MM.1S (cell line): Measurements from ENCODE around the gene NUAK1.

Experiments
- DNase-seq: peaks from one replicate; pipeline ENCODE4 v3.0.0-alpha.2; 2015
- H2AFZ ChIP-seq: fragments of 300-600 bp; sonication (generic); 2 replicates; pipeline ENCODE4 v1.6.0; 2016; ENCODE audit warnings: antibody characterized with exemption, low read length
- H3F3A ChIP-seq: fragments of 300-600 bp; sonication (generic); 2 replicates; pipeline ENCODE4 v1.6.1; 2016; ENCODE audit warnings: mild to moderate bottlenecking, antibody characterized with exemption, low read length, moderate library complexity, mixed read lengths; ENCODE audit not compliant: insufficient read depth
- H3K27ac ChIP-seq: fragments of 300-600 bp; sonication (generic); 2 replicates; pipeline ENCODE4 v1.5.1; 2016; ENCODE audit warnings: mild to moderate bottlenecking, low read length
- H3K27me3 ChIP-seq: fragments of 300-600 bp; sonication (generic); replicated peaks from 2 replicates; pipeline ENCODE4 v1.6.0; 2016; ENCODE audit warnings: low read length; ENCODE audit not compliant: insufficient read depth
- H3K36me3 ChIP-seq: fragments of 300-600 bp; sonication (generic); replicated peaks from 2 replicates; pipeline ENCODE4 v1.6.1; 2016; ENCODE audit warnings: mild to moderate bottlenecking, low read length, mixed read lengths; ENCODE audit not compliant: insufficient read depth
- H3K4me1 ChIP-seq: fragments of 300-600 bp; sonication (generic); 2 replicates; pipeline ENCODE4 v1.6.1; 2016; ENCODE audit warnings: low read length, mixed read lengths
- H3K4me2 ChIP-seq: fragments of 300-600 bp; sonication (generic); 2 replicates; pipeline ENCODE4 v1.6.0; 2016; ENCODE audit warnings: low read depth, low read length
- H3K4me3 ChIP-seq: fragments of 300-600 bp; sonication (generic); 2 replicates; pipeline ENCODE4 v1.5.1; 2016; ENCODE audit warnings: low read length, mixed read lengths
- H3K79me2 ChIP-seq: fragments of 300-600 bp; sonication (generic); 2 replicates; pipeline ENCODE4 v1.6.1; 2016; ENCODE audit warnings: mixed run types, low read length, mixed read lengths
- H3K9ac ChIP-seq: fragments of 300-600 bp; sonication (generic); 2 replicates; pipeline ENCODE4 v1.6.1; 2016; ENCODE audit warnings: low read length, mixed read lengths
- H3K9me2 ChIP-seq: fragments of 300-600 bp; sonication (generic); replicated peaks from 2 replicates; pipeline ENCODE4 v1.6.1; 2016; ENCODE audit warnings: mild to moderate bottlenecking, low read length, mixed read lengths; ENCODE audit not compliant: insufficient read depth
- H3K9me3 ChIP-seq: fragments of 300-600 bp; sonication (generic); replicated peaks from 2 replicates; pipeline ENCODE4 v1.6.1; 2016; ENCODE audit warnings: mild to moderate bottlenecking, low read length, mixed read lengths; ENCODE audit not compliant: insufficient read depth
- H4K20me1 ChIP-seq: fragments of 300-600 bp; sonication (generic); 2 replicates; pipeline ENCODE4 v1.6.1; 2016; ENCODE audit warnings: mild to moderate bottlenecking, low read length, moderate library complexity, mixed read lengths; ENCODE audit not compliant: insufficient read depth
- CTCF ChIP-seq: fragments of 300-600 bp; sonication (generic); IDR thresholded peaks from 2 replicates; pipeline ENCODE4 v1.5.1; 2016; ENCODE audit warnings: antibody characterized with exemption, low read length, mixed read lengths
- EZH2 ChIP-seq: fragments of 300-600 bp; sonication (generic); optimal IDR thresholded peaks from 2 replicates; pipeline ENCODE3; 2017; ENCODE audit warnings: low read depth, mild to moderate bottlenecking, antibody characterized with exemption, low read length, mixed read lengths
- EZH2phosphoT487 ChIP-seq: fragments of 300-600 bp; sonication (generic); IDR thresholded peaks from 2 replicates; pipeline ENCODE4 v1.6.1; 2018; ENCODE audit warnings: antibody characterized with exemption, low read length

Gene NUAK1

GRCh38 chr12:106128585-106129328, 10.0 kb downstream of the NUAK1 start:
- no peak overlapping the region for H3K9ac ChIP-seq
- no peak overlapping the region for H3K4me2 ChIP-seq
- no peaks in the 10 kb centered on the region; the same call in 1 of the 2 replicates for H3F3A ChIP-seq
- no peak for DNase-seq
- no peaks in the 10 kb centered on the region; the same call in 1 of the 2 replicates for H3K36me3 ChIP-seq
- peaks cover 76% of the 10 kb centered on the region for H4K20me1 ChIP-seq
- no peaks in the 10 kb centered on the region for H3K9me2 ChIP-seq
- no peaks in the 10 kb centered on the region for H3K27me3 ChIP-seq
- H3K4me3 ChIP-seq = no peak overlapping the region
- H3K79me2 ChIP-seq = peaks cover 98% of the 10 kb centered on the region
- no peak overlapping the region for H2AFZ ChIP-seq
- H3K9me3 ChIP-seq = no peaks in the 10 kb centered on the region
- H3K4me1 ChIP-seq = 0 out of 2 replicates have a peak, but pooled peaks cover 4% of the 10 kb centered on the region
- no peak for TF ChIP-seq EZH2phosphoT487
- H3K27ac ChIP-seq = no peak overlapping the region

GRCh38 chr12:106127338-106128126, 11.2 kb downstream of the NUAK1 start:
- Histone ChIP-seq H3K36me3 (no peaks in the 10 kb centered on the region), H4K20me1 (peaks cover 75% of the 10 kb centered on the region), H3K9ac (no peak overlapping the region), H3F3A (no peaks in the 10 kb centered on the region; the same call in 1 of the 2 replicates), H3K4me2 (no peak overlapping the region), H3K27me3 (no peaks in the 10 kb centered on the region), H3K4me1 (0 out of 2 replicates have a peak, but pooled peaks cover 4% of the 10 kb centered on the region), H3K9me3 (no peaks in the 10 kb centered on the region), H3K79me2 (peaks cover 98% of the 10 kb centered on the region), H2AFZ (no peak overlapping the region), H3K9me2 (no peaks in the 10 kb centered on the region), H3K4me3 (no peak overlapping the region), H3K27ac (no peak overlapping the region)
- TF ChIP-seq EZH2 (no peak), CTCF (no peak)
- no peak for DNase-seq

- Histone ChIP-seq H3K4me3 (no peak overlapping the region), H3K27me3 (no peaks in the 10 kb centered on the region), H3K4me1 (0 out of 2 replicates have a peak, but pooled peaks cover 4% of the 10 kb centered on the region), H3K9me3 (no peaks in the 10 kb centered on the region), H3K9me2 (no peaks in the 10 kb centered on the region), H4K20me1 (peaks cover 69% of the 10 kb centered on the region), H2AFZ (no peak overlapping the region), H3K27ac (no peak overlapping the region), H3F3A (no peaks in the 10 kb centered on the region; the same call in 1 of the 2 replicates), H3K9ac (no peak overlapping the region), H3K4me2 (no peak overlapping the region), H3K36me3 (no peaks in the 10 kb centered on the region), H3K79me2 (peaks cover 98% of the 10 kb centered on the region)
- no peak for DNase-seq
- TF ChIP-seq EZH2phosphoT487 (no peak), CTCF (no peak), EZH2 (no peak)
Observed at GRCh38 chr12:106126441-106127337, 12.1 kb downstream of the NUAK1 start.
